Peyer's patch (tissue), 4 donors: Measurements from ENCODE around the gene SMYD4.

Experiments
- POLR2A ChIP-seq, 2 donors: fragments of 450-650 bp; IDR thresholded peaks; one replicate each; pipeline ENCODE4 v1.5.1; 2017; ENCODE audit warnings: antibody characterized with exemption in 2 of 2, mild to moderate bottlenecking in 2 of 2, moderate library complexity in 2 of 2
- TF ChIP-seq, protein P1 (sequence below), 6 experiments: fragments of 450-650 bp in 4 of 6; fragments of 200-600 bp in 2 of 6; sonication (generic) in 1 of 6; IDR thresholded peaks; one replicate each; pipeline ENCODE4 v1.5.1; 2017 to 2019; ENCODE audit warnings: antibody characterized with exemption in 6 of 6, mild to moderate bottlenecking in 3 of 6, moderate library complexity in 1 of 6

DNA sequence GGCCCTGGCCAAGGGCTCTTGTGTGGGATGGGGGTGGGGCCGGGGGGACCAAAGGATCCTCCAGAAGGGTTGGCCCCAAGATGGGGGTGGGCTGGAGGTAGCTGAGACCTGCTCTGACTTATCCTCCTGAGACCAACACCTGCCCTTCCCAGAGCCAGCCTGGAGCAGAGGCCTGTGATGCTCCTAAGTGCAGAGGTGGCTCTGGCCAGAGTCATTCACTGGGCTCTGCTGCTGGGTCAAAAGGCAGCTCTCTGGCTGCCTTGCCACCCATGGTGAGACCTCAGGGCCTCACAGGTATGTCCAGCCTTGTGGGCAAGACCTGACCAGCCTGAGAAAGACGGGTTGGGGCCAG lies 86.6 kb downstream of the SMYD4 start:
- TF ChIP-seq, protein P1, sequence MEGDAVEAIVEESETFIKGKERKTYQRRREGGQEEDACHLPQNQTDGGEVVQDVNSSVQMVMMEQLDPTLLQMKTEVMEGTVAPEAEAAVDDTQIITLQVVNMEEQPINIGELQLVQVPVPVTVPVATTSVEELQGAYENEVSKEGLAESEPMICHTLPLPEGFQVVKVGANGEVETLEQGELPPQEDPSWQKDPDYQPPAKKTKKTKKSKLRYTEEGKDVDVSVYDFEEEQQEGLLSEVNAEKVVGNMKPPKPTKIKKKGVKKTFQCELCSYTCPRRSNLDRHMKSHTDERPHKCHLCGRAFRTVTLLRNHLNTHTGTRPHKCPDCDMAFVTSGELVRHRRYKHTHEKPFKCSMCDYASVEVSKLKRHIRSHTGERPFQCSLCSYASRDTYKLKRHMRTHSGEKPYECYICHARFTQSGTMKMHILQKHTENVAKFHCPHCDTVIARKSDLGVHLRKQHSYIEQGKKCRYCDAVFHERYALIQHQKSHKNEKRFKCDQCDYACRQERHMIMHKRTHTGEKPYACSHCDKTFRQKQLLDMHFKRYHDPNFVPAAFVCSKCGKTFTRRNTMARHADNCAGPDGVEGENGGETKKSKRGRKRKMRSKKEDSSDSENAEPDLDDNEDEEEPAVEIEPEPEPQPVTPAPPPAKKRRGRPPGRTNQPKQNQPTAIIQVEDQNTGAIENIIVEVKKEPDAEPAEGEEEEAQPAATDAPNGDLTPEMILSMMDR (IDR thresholded peaks at IDR 0.05) = no peak
- no peak for TF ChIP-seq POLR2A (IDR thresholded peaks at IDR 0.05)
